H1 (cell line): ENCODE data around the gene C5AR1. TPM values are rescaled to one million over a fixed set of nuclear protein-coding genes. Genes with fewer than 3 reads are reported as not detected.

Experiments used
- JUN ChIP-seq: IDR thresholded peaks from 2 replicates; pipeline ENCODE4 v1.6.1; 2011; ENCODE audit warnings: low read depth, mild to moderate bottlenecking, improper control_type of control experiment, low read length
- SP1 ChIP-seq: IDR thresholded peaks from 2 replicates; pipeline ENCODE4 v1.6.1; 2011; ENCODE audit warnings: low read depth, low read length
- polyA plus RNA-seq, 7 experiments: library from polyadenylated mRNA; depleted of rRNA in 3 of 7; stranded (reverse) in 5 of 7; unstranded in 2 of 7; fragments of >200 nt in 5 of 7; fragments of 200-250 nt in 2 of 7; gene quantifications; 1 replicate in 5 of 7; 2 replicates in 1 of 7; 4 replicates in 1 of 7; pipeline versions ENCODE4 v1.2.1 to v1.2.3, GENCODE V29; 2011 to 2013; ENCODE audit warnings: missing spikeins in 2 of 7, mixed read lengths in 2 of 7
- total RNA-seq: library from RNA; stranded (reverse); fragmentation: NEBNext Ultra II Directional; extraction: Animal tissue kit (Norgen Biotek cat#: 25700); gene quantifications from 2 replicates; pipeline ENCODE4 v1.2.1, GENCODE V29; 2021

Gene C5AR1
- total and polyA plus RNA-seq, 2 of the 8 experiments (the other 6 are each of a cell fraction or from before 2014, with no cell fraction given): 0.20 TPM; not detected in 1

- TF ChIP-seq JUN (no peak), SP1 (peak; percentile 67; the same call in 1 of the 2 replicates)
These were observed 41.9 kb downstream of the C5AR1 start (continued) for GRCh38 chr19:47351548-47351947.
